ENCODE results near the gene MRM3. TPM values are rescaled to one million over a fixed set of nuclear protein-coding genes. Genes with fewer than 3 reads are reported as not detected.
"Not testable (repeated sequence)": the region's sequence is repeated elsewhere in the genome, so short reads cannot be mapped to it uniquely, and the experiment has no call there.

MRM3 gene, protein sequence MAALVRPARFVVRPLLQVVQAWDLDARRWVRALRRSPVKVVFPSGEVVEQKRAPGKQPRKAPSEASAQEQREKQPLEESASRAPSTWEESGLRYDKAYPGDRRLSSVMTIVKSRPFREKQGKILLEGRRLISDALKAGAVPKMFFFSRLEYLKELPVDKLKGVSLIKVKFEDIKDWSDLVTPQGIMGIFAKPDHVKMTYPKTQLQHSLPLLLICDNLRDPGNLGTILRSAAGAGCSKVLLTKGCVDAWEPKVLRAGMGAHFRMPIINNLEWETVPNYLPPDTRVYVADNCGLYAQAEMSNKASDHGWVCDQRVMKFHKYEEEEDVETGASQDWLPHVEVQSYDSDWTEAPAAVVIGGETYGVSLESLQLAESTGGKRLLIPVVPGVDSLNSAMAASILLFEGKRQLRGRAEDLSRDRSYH
- total RNA-seq (2014; rRNA removed; shearing (Covaris generic)): 22.3 and 26.0 TPM in 2 replicates

DNA sequence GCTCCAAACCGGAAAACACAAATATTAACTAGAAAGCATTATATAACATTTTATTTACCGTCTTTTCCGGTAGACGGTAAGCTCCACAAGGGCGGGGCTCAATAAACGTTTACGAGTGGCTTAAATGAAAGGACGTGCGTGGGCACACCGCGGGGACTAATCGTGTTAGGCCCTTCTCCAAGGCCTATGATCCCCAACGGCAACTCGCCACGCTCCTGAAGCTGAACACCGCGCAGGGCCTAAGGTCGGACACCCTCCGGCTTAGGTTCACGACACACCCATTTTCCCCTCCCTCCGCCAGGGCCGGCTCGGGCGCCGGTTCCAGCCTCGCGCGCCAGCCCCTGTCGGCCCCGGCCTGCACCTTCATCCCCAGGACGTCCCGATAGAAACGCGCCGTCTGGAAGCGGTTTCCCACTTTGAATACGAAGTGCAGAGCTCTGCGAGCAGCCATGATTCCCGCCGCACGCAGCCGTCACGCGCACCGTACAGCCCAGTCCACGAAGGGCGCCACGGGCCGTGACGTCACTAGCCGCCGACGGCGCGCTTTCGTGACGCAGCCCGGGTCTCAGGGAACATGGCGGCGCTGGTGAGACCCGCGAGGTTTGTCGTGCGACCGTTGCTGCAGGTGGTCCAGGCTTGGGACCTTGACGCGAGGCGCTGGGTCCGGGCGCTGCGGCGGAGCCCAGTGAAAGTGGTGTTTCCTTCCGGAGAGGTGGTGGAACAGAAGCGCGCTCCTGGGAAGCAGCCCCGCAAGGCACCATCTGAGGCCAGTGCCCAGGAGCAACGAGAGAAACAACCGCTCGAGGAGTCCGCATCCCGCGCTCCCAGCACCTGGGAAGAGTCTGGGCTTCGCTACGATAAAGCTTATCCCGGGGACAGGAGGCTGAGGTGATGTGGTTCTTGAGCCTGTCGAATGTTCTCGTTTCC is at the start of gene MRM3, which contains the start of gene GLOD4:
TSS of gene MRM3 (plus strand) at position 549 of the 927 bp plus-strand sequence. CDS start at position 575, 26 bp downstream.
TSS of gene GLOD4 (minus strand) at position 476 of the 927 bp plus-strand sequence. CDS start at position 451, 25 bp downstream.
- peak; percentile 80 for DNase-seq (ENCODE audit: low spot score)

DNA sequence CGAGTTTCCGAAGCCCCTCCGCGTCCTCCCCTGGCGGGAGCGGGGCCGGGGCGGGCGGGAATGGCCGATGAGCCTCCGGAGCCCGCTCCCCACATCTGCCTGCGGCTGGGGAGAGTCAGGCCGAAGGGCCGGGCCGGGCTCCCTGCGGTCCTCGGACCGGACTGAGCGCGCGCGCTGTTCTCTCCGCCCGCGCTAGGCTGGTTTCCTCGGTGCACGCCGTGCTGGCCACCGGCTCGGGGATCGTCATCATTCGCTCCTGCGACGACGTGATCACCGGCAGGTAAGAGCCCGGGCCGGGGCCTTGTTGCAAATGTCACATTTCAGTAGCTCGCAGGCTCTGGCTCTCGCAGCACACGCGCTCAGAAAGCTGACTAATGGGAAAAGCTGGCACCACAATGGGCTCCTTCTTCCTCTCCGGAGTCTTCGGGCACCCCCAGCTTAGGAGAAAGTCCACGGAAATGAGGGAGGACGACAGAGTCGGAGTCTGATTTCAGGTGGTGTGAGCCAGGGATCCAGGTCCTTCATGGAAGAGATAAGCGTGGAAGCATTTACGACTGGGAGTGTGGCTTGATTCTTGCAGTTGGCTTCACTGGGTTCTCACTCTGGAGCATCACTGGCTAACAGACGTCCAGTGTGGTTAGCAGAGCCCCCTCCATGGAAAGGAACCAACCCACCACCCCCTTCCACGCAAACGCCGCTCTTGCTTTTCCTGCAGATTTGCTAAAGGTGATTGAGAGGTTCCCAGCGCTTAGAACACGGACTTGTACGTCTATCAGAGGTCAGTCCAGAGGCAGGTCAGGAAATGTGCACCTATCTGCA is 49.0 kb upstream of the MRM3 start:
- peak; percentile 44 for DNase-seq (ENCODE audit: low spot score)

DNA sequence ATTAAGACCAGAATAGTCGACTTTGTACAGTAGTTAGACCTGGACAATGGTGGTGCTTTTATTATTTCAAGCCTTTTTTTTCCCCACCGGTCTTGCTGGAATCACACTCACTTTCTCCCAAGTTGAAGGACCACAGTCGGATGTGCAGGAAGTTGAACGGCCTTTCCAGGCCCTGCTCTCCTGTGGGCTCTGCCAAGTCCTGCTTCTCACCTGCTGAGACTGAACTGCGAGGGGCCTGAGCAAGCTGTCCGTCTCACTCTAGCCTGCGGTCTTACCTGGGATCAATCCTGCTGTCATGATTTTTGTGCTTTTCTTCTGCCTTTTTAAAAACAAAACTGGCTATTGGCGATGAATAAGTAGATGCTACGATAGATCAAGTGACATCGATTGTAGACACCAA is 48.4 kb upstream of the MRM3 start:
- peak; percentile 27 for DNase-seq (ENCODE audit: low spot score)

DNA sequence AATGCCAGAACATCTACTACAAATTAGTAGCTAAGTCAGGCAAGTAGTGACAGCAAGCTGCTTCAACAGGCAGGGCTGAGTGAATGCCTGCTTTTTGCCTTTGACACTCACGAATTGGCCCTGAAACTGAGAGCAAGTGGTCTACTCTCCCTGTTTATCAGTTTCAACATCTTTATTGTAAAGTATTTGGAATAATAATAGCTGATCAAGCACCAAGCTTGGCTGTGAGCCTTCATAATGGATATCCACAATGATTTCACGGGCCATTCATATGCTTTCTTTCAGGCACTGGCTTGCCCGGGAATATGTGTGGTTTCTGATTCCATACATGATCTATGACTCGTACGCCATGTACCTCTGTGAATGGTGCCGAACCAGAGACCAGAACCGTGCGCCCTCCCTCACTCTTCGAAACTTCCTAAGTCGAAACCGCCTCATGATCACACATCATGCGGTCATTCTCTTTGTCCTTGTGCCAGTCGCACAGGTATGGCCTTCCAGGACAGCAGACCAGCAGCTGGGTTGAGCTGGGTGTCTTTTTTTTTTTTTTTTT is 44.5 kb upstream of the MRM3 start:
- no peak for DNase-seq (ENCODE audit: low spot score)

DNA sequence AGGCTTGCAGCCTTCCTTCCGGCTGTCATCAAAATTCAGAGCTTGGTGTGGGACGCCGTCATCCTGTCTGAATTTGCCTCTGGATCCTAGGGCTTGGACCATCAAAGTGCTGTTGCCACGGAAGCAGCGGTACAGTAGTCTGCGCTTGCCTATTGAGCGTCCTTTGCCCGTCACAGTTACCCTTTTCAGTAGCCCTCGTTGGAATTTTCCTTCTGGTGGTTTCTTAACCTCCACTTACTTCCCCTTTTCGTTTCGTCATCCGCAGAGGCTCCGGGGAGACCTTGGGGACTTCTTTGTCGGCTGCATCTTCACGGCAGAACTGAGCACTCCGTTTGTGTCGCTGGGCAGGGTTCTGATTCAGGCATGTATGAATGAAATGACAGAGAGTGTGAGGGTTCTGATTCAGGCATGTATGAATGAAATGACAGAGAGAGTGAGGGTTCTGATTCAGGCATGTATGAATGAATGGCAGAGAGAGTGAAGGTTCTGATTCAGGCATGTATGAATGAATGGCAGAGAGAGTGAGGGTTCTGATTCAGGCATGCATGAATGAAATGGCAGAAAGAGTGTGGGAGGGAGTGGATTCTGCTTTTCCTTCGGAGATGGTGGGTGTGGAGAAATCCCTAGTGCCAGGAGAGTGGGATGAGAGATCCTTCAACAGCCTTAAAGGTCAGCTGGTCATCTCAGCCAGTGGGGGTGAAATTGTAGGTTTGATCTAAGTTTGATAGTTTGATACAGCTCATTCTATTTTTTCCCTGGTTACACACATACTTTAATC is 41.7 kb upstream of the MRM3 start:
- no peak for DNase-seq (ENCODE audit: low spot score)

DNA sequence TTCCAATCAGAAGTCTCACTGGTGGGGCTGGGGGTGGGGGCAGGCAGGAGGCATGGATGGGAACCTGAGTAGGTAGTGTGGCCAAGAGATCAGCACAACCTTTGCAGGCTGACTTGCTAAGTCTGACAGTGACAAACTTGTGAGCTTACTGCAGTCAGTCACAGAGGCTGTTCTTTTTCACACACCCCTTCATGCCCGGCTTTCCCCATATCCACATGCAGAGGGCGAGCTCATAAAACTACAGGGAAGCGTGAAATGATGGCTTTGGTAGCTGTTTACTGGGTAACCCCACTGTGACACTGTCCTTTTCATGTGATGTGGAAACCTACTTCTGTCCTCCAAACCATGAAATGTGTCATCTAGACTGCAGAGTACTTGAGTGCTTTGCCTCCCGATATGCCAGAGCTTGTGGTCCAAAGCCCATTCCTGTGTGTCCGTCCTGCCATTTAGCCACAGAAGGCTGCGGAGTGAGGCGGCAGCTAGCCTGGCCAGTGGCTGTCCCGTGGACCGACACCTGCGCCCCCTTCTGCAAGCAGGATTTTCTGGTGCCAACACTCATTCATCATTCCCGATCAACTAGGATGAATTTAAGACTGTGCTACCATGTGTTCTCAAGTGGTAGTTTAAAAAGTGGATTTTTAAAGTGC is 39.9 kb upstream of the MRM3 start:
- no peak for DNase-seq (ENCODE audit: low spot score)

DNA sequence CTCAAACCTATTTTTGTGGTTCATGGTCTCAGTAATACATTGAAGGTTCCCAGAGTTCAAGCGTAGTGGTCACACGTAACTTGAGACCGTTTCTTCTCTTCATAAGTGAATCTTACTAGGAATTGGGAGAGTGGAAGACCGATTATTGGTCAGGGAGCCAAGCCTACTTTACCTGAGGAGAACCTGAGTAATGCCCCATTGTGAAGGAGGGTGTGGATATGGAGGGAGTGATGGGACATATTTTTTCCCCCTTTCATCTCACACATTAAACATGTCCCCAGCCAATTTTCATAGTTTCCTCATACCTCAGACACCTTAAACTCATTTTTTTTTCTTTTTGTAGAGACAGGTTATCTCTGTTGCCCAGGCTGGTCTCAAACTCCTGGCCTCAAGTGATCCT is 39.0 kb upstream of the MRM3 start:
- DNase-seq (ENCODE audit: low spot score): no peak

DNA sequence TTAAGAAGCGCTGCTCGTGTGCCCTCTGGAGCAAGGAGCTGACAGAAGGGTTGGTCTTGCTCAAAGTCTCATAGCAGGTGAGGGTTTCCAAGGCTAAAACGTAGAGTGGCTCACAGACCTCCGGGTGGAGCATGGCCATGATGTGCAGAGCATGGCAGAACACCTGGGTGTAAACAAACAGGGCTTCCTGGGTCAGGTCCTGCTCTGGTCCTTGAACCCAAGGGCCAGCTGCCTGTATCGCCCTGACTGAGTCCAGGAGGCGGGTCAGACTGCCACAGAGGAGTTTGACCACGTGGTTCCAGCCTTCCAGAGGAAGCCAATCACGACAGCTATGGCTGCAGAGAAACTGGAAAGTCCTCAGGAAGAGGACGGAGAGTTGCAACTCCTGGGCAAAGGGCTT is 37.2 kb upstream of the MRM3 start:
- no peak for DNase-seq (ENCODE audit: low spot score)

DNA sequence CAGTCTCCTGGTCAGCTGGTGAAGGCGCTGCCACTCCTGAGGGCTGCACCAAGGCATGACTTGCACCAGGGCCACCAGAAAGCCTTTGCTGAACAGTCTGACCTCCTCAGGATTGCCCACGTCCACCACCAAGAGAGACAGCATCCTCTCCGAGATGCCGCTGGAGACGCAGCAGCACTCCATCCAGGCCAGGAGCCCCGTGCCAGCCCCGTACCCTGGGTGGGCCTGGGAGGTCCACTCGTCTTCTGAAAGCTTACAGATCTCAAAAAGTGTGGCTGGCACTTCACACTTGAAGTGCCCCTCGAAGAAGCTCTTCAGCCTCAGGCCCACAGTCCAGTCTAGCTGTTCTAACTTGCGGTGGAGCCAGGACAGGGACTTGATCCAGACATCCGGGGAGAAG is 36.7 kb upstream of the MRM3 start:
- no peak for DNase-seq (ENCODE audit: low spot score)

DNA sequence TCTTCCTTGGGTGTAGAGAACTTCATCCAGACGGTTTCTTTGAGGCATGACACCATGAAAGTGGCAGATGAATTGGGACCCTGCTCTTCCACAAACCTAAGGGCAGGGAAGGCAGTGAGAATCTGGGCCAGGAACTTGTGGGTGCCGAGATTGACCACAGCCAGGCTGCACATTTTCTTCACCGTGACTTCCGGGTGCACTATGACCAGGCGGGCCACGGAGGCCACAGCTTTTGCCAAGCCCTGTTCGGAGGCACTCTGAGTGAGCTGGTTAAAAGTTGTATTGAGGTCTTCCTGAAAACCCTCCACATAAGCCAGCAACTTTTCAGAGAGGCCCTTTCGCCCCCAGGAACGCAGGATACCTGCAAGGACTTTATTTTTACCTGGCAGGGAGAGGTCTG is 36.0 kb upstream of the MRM3 start:
- DNase-seq (ENCODE audit: low spot score): no peak

DNA sequence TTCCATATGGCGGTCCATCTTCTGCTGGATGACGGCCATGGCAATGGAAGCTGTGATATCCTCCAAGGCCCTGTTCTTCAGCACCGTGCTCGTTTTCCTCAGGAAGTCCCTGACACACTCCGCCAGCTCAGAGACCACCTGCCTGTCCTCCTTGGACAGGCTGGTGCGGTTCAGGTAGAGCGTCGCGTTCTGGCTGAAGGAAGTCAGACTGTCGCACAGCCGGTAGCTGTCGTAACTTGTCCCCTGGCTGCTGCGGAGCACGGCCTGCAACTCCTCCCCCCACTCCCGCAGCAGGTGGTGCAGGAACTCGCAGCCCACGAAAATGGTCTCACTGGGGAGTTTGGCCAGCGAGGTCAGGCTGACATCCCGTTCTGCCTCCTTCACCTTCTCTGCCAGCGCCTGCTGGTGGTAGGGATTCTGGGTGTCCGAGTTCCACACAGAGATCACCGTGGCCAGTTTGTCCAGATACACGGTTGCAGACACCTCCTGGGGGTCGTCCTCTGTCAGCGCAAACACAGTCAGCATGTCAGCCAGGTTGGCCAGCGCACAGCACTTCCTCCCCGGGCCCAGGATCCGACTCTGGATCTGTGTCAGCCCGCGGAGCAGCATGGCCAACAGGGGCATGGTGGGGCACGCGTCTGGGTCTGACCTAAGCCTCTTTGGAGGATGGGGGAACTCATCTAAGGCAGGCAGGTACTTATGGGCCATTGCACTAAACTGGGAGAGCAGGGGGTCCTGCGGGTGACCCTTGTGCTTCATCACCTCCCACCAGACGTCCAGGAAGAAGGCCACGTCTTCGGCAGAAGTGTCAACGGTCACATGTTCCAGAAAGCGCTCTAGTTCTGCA is 35.1 kb upstream of the MRM3 start:
- no peak for DNase-seq (ENCODE audit: low spot score)

DNA sequence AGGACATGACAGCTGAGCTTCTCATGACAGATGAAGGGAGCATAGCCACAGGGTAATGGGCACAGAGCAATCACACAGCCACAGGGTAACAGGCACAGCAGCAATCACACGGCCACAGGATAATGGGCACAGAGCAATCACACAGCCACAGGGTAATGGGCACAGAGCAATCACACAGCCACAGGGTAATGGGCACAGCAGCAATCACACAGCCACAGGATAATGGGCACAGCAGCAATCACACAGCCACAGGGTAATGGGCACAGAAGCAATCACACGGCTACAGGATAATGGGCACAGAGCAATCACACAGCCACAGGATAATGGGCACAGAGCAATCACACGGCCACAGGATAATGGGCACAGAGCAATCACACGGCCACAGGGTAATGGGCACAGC is 33.5 kb upstream of the MRM3 start:
- not testable (repeated sequence) for DNase-seq (ENCODE audit: low spot score)

DNA sequence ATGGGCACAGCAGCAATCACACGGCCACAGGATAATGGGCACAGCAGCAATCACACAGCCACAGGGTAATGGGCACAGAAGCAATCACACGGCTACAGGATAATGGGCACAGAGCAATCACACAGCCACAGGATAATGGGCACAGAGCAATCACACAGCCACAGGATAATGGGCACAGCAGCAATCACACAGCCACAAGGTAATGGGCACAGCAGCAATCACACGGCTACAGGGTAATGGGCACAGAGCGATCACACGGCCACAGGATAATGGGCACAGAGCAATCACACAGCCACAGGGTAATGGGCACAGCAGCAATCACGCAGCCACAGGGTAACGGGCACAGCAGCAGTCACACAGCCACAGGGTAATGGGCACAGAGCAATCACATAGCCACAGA is 32.8 kb upstream of the MRM3 start:
- DNase-seq (ENCODE audit: low spot score): not testable (repeated sequence)

DNA sequence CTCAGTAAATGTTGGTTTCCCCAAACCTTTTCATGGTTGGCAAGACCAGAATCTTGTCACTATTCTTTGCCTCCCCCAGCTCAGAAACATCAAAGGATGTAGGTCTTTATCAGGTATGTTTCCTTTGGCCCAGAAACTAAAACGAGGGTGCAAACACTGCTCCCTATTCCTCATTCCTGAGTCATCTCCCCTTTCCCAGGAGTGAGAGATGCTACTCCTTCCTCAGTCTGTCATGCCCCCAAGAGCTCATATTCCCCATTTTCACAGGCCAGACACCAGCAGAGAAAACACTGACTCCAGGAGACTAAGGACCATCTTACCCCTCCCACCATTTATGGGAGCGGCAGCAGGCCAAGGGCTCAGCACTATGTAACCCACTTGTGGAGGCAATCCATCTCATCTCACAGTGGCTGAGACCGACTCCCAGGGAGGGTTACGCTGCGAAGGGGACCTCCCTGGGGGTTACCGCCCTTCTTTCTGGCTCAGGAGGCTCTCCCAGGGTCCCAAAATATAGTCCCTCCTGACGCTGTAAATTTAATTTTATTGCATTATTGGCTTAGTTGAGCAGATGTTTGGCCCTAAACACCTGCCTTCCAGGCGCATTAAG is 31.6 kb upstream of the MRM3 start:
- no peak for DNase-seq (ENCODE audit: low spot score)

DNA sequence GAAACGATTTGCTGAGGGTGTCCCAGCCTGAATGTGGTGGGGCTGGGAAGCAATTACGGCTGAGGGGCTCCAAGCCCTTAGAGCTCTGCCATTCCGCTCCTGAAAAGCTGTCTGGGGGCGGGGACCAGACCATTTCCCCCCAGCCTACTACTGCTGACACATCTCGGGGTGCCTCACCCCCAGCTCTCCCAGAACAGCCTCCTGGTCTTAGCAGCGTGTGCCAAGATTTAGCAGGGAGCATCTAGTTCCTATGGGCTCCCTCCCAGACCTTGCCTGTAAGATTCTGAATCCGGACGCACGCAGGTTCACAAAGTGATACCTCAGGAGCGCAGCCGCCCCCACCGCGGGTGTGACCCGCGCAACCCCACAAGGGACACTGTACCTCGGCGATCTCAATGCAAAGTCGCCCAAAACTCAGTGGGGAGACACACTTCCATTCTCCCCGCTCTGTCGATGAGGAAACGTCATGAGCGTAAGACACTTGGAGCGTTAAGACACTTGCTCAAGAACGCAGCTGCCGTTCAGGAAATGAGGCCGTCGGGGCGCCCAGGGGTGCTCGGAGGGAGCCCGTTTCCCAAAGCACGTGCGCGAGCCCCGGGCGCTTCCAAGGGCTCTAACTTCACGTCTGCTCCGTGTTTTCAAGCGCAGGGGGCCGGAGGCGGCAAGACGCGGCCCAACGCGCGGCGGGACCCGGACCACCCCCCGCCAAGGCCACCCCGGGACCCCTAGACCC is 30.7 kb upstream of the MRM3 start:
- DNase-seq (ENCODE audit: low spot score): peak; percentile 47

DNA sequence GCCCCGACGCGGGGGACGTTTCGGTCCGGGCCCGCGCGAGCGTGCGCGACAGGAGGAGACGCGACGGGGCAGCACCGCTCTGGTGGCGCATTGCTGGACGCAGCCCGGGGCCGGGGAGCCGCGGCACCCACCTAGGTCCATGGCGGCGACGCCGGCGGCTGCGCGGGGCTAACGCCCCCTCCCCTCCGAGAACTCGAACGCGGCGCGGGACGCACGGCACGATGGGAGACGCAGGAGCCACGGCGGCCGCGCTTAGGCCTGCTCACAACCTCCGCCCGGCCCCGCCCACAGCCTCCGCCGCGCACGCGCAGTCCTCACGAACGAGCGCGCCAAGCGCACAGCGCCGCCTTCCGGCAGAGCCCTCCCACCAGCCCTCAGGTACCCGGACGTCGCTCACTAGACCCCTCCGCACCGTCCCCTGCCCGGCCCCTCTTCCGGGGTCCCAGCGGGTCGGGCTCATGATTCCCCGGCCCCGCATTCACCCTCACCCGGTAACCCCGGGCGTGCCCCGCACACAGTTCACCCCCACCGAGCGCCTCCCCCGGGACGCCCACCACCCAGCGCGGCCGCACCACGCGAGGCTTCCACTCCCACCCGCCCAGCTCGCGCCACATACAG is 30.0 kb upstream of the MRM3 start, which contains the start of gene GEMIN4:
TSS of gene GEMIN4 (minus strand) at position 263 of the 618 bp plus-strand sequence. CDS start at position 141, 122 bp downstream.
- DNase-seq (ENCODE audit: low spot score): peak; percentile 84

DNA sequence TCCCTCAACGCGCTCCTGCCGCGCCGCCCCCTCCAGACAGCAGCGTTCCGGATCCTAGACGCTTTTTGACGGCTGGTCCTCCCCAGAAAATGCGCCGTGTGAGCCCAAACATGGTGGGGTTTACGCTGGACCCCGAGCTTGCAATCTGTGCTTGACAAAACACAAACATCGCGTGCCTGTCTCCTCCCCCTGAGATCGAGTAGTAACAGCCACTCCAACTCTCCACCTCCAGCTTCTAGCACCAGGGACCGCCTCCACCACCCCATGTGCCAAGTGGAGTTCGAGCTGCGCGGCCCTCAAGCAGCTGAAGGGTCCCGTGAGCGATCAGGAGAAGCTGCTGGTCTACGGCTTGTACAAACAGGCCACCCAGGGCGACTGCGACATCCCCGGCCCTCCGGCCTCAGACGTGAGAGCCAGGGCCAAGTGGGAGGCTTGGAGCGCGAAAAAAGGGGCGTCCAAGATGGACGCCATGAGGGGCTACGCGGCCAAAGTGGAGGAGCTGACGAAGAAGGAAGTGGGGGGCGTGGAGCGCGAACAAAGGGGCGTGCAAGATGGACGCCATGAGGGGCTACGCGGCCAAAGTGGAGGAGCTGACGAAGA is 29.4 kb upstream of the MRM3 start:
- DNase-seq (ENCODE audit: low spot score): no peak

Data from HT-29 (cell line).